Spinal cord (tissue), 10 donors: ENCODE data around the gene SYT17. TPM values are rescaled to one million over a fixed set of nuclear protein-coding genes. Genes with fewer than 3 reads are reported as not detected.
"Not testable (repeated sequence)": the region's sequence is repeated elsewhere in the genome, so short reads cannot be mapped to it uniquely, and the experiment has no call there.

Source experiments
- DNase-seq, 6 donors: peaks; one replicate each; pipeline versions ENCODE4 v3.0.0 to v3.0.0-alpha.2; 2013 to 2015; ENCODE audit warnings: low spot score in 6 of 6, low read depth in 4 of 6
- H3K27ac ChIP-seq: one replicate; pipeline ENCODE4 v1.5.1; 2013; ENCODE audit warnings: low read depth, low read length, control low read depth
- H3K27me3 ChIP-seq: one replicate; pipeline ENCODE4 v1.6.1; 2013; ENCODE audit warnings: low read length; ENCODE audit not compliant: control insufficient read depth, insufficient read depth
- H3K36me3 ChIP-seq: one replicate; pipeline ENCODE4 v1.6.1; 2013; ENCODE audit warnings: low read length; ENCODE audit not compliant: control insufficient read depth, insufficient read depth
- H3K4me1 ChIP-seq: one replicate; pipeline ENCODE4 v1.6.1; 2013; ENCODE audit warnings: low read length; ENCODE audit not compliant: control insufficient read depth, insufficient read depth
- H3K4me3 ChIP-seq: one replicate; pipeline ENCODE4 v1.5.1; 2013; ENCODE audit warnings: low read depth, low read length, control low read depth
- H3K9me3 ChIP-seq: one replicate; pipeline ENCODE4 v1.6.1; 2013; ENCODE audit warnings: low read length; ENCODE audit not compliant: control insufficient read depth, insufficient read depth
- WGBS: methylation state at CpG from one replicate; pipeline ENCODE4 v1.1.5; 2013; ENCODE audit warnings: missing lambda C conversion rate; ENCODE audit not compliant: insufficient coverage; 5-methylcytosine and 5-hydroxymethylcytosine counted together
- polyA plus RNA-seq, 2 donors: library from polyadenylated mRNA; unstranded; fragments of 120-200 nt; gene quantifications; one replicate each; pipeline ENCODE4 v1.2.1, GENCODE V29; 2013; ENCODE audit not compliant: insufficient read length in 2 of 2
- total RNA-seq, 2 donors: library from RNA; depleted of rRNA in 1 of 2; stranded (reverse); fragments of 120-200 nt in 1 of 2; fragments of >200 nt in 1 of 2; gene quantifications; one replicate each; pipeline versions ENCODE4 v1.2.3 to v1.2.4, GENCODE V29; 2013 to 2014
- donor health status: healthy.

SYT17 gene
- total and polyA plus RNA-seq, 4 donors: 11.3 to 46.1 (median 24.3) TPM

DNA sequence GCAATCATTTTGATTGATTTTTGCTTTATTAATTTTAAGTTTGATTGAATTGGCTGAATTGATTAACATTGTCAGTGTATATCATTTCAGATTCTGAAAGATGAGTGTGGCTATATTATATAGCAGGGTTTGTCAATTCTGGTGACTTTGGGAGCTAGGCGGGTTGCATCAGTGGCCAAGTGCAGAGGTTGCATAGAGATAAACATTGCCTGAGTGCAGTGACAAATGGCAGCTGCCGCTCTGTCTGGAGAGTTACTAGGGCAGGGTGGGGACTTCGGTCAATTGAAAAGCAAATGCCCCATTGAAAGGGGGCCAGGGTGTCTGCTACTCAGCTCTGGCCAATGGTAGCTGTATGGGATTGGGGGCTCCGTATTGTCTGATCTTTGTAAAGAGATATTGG lies 12.7 kb downstream of the SYT17 start:
- WGBS: 86% methylated on average over 3 of the region's 4 CpGs
- Histone ChIP-seq H3K27ac (no peak overlapping the region), H3K9me3 (no peaks in the 10 kb centered on the region), H3K4me3 (no peak overlapping the region), H3K4me1 (no peaks in the 10 kb centered on the region), H3K36me3 (peaks cover 26% of the 10 kb centered on the region), H3K27me3 (no peaks in the 10 kb centered on the region)
- no peak for DNase-seq

DNA sequence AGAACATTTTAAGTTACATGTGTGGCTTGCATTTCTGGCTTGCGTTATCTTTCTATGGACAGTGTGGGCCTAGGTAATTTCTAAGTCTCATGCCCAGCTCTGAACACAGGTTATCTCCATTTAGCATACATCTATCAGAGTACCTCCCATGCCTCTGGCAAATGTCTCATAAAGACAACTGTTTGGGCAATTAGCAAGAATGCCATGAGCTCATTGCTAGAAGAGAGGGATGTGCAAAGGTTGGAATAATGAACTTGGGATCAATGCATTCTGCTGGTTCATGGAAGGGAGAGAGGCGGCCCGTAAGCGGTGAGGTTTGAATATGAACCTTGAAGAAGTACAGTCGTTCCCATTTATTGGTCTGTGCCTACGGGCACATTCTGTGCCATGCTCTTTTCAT lies 14.4 kb downstream of the SYT17 start:
- Histone ChIP-seq H3K36me3 (peaks cover 26% of the 10 kb centered on the region), H3K4me1 (no peaks in the 10 kb centered on the region), H3K27ac (no peak overlapping the region), H3K9me3 (no peaks in the 10 kb centered on the region), H3K4me3 (no peak overlapping the region), H3K27me3 (no peaks in the 10 kb centered on the region)
- DNase-seq: no peak
- WGBS: 88% methylated on average over 6 of the region's 6 CpGs

DNA sequence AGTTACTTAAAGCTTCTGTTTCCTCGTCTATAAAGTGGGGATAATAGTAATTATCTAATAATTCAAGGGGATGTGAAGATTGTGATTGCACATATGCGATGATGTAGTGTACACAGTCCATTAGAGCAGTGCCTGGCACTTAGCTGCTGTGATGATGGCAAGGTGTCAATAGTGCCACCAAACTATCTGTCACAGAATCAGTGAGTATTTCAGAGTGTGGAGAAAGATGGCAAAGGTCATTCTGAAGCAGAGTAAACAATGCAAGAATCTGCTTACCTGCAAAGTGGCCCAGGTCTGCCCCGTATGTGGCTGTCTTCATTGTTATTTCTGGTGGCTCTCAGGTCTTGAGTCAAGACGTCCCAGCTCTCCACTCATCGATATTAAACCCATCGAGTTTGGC lies 15.1 kb downstream of the SYT17 start:
- WGBS: 98% methylated on average over 5 of the region's 6 CpGs
- DNase-seq: no peak
- no peaks in the 10 kb centered on the region for H3K4me1 ChIP-seq
- H3K4me3 ChIP-seq: no peak overlapping the region
- H3K27ac ChIP-seq: no peak overlapping the region
- no peaks in the 10 kb centered on the region for H3K27me3 ChIP-seq
- H3K36me3 ChIP-seq: peaks cover 26% of the 10 kb centered on the region
- H3K9me3 ChIP-seq: no peaks in the 10 kb centered on the region

DNA sequence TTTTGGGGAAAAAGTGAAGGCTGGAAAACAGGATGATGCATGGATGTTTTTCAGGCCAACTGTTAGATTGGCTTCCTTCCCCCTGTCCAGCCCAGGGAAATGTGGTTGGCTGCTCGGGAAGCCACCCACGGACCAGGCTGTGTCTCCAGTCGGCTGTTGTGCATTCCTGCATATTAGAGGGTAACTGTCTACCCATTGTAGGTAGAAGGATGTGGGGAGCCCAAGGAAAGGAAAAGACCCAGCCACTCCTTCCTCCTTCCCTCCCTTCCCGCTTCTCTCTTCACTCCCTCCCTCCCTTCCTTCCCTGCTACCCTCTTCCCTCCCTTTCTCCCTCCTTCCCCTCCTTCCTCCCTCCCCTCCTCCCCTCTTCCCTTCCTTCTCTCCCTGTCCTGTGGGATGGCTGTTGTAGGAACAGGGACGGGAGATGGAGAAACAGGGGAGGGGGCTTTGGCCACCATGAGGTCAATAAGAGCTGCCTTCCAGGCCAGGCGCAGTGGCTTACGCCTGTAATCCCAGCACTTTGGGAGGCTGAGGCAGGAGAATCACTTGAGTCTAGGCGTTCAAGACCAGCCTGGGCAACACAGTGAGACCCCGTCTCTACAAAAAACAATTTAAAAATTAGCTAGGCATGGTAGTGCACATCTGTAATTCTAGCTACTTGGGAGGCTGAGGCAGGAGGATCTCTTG lies 16.9 kb downstream of the SYT17 start:
- H3K36me3 ChIP-seq: peaks cover 29% of the 10 kb centered on the region
- H3K9me3 ChIP-seq: no peaks in the 10 kb centered on the region
- DNase-seq: peak in 1 of 6 donors; percentile 2
- no peak overlapping the region for H3K27ac ChIP-seq
- 100% methylated on average over 2 of the region's 9 CpGs for WGBS
- no peaks in the 10 kb centered on the region for H3K4me1 ChIP-seq
- H3K4me3 ChIP-seq: no peak overlapping the region
- no peaks in the 10 kb centered on the region for H3K27me3 ChIP-seq

DNA sequence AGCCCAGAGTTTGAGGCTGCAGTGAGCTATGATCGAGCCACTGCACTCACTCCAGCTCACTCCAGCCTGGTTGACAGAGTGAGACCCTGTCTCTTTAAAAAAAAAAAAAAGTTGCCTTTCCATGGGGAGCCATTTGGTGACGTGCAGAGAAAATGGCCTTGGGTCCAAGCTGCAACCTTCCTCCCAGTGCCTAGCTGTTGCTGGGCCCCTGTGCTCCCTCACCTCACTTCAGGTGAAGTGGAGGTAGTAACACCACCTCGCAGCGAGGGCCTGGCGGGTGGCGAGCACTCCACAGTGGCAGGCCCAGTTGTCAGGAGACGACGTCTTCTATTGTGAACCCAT lies 17.4 kb downstream of the SYT17 start:
- Histone ChIP-seq H3K36me3 (peaks cover 24% of the 10 kb centered on the region), H3K4me1 (no peaks in the 10 kb centered on the region), H3K4me3 (no peak overlapping the region), H3K27ac (no peak overlapping the region), H3K9me3 (no peaks in the 10 kb centered on the region), H3K27me3 (no peaks in the 10 kb centered on the region)
- 86% methylated on average over 8 of the region's 8 CpGs for WGBS
- DNase-seq: no peak

DNA sequence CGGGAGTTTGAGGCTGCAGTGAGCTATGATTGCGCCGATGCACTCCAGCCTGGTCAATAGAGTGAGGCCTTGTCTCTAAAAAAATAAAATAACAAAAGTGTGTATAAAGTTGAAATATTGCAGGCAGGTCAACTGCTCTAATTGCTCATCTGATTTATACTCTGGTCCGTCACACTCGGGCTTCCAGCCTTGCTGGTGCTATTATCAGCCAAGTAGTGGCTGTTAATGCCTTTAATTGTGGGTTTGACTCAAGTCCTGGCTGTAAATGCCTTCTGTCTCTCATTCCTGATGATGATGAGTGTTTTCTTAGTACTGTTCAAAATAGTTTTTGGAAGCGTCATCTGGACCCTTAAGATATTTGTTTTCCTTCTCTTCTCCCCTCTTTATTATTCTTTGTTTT lies 18.4 kb downstream of the SYT17 start:
- Histone ChIP-seq H3K27ac (no peak overlapping the region), H3K36me3 (peaks cover 24% of the 10 kb centered on the region), H3K4me1 (no peaks in the 10 kb centered on the region), H3K4me3 (no peak overlapping the region), H3K9me3 (no peaks in the 10 kb centered on the region), H3K27me3 (no peaks in the 10 kb centered on the region)
- WGBS: 86% methylated on average over 5 of the region's 6 CpGs
- no peak for DNase-seq

DNA sequence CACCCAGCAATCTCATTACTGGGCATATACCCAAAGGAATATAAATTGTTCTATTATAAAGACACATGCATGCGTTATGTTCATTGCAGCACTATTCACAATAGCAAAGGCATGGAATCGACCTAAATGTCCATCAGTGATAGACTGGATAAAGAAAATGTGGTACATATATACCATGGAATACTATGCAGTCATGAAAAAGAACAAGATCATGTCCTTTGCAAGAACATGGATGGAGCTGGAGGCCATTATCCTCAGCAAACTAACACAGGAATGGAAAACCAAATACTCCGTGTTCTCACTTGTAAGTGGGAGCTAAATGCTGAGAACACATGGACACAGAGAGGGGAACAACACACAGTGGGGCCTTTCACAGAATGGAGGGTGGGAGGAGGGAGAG lies 19.9 kb downstream of the SYT17 start:
- 100% methylated on average over 1 of the region's 3 CpGs for WGBS
- not testable (repeated sequence) for DNase-seq, H3K4me3 ChIP-seq, H3K27ac ChIP-seq, H3K4me1 ChIP-seq, H3K27me3 ChIP-seq, H3K9me3 ChIP-seq
- H3K36me3 ChIP-seq: peaks cover 30% of the 10 kb centered on the region

DNA sequence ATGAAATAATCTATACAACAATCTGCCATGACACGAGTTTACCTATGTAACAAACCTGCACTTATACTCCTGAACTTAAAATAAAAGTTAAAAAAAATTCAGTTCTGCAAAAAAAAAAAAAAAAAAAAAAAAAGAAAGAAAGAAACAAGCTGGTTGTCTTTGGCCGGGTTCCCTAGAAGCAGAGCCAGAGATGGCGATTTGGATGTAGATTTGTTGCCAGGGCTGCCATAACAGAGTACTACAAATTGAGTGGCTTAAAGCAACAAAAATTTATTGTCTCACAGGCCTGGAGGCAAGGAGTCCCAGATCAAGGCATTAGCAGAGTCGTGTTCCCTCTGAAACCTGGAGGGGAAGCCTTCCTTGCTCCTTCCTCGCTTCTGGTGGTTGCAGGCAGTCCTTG lies 20.4 kb downstream of the SYT17 start:
- peak in 1 of 6 donors; percentile 39 for DNase-seq
- Histone ChIP-seq H3K4me1 (no peaks in the 10 kb centered on the region), H3K27me3 (no peaks in the 10 kb centered on the region), H3K36me3 (peaks cover 27% of the 10 kb centered on the region), H3K27ac (no peak overlapping the region), H3K9me3 (no peaks in the 10 kb centered on the region), H3K4me3 (no peak overlapping the region)
- WGBS: 66% methylated on average over 4 of the region's 5 CpGs

DNA sequence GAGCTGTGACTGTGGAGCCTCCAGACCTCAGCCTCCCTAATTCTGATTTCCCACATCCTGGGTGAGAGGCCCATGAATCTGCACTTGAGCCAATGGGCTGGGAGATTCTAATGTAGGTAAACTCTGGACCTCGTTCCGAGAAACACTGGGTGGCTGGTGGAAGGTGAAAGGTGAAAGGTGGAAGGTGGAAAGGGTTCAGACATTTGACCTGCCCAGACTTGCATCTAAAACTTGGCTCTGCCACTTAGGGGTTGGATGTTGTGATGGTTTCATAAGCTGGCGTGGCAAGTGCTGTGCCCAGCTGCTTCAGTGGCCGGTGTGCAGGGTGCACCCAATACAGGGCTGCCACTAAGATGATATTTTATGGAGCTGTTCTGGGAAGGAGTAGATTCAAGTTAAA lies 24.8 kb downstream of the SYT17 start:
- DNase-seq: no peak
- Histone ChIP-seq H3K4me1 (peaks cover 5% of the 10 kb centered on the region), H3K27me3 (no peaks in the 10 kb centered on the region), H3K4me3 (no peak overlapping the region), H3K9me3 (no peaks in the 10 kb centered on the region), H3K36me3 (peaks cover 13% of the 10 kb centered on the region), H3K27ac (no peak overlapping the region)
- WGBS: 89% methylated on average over 4 of the region's 4 CpGs

DNA sequence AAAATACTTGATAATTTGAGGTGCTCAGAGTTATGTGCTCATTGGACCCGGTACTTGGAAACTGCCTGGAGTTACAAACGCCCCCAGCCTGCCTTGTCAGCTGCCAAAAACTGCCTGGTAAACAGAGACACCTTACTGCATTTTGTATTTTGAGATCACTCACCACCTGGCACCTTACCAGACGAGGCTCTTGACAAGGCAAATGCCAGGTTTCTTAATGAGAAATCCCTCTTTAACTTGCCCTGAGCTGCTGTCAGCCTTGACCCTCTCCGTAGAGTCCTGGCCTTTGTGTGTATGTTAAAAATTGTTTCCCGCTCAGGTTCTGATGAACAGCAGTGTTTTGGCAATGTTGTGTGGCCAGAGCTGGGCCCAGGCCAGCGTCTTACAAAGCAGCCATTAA lies 28.8 kb downstream of the SYT17 start:
- H3K27ac ChIP-seq: no peak overlapping the region
- DNase-seq: peak in 5 of 6 donors; percentile 8 to 72 (median 38)

More for the DNA sequence above, 28.8 kb downstream of the SYT17 start:
- WGBS: 61% methylated on average over 3 of the region's 6 CpGs
- Histone ChIP-seq H3K4me1 (peaks cover 5% of the 10 kb centered on the region), H3K27me3 (no peaks in the 10 kb centered on the region), H3K4me3 (no peak overlapping the region), H3K36me3 (peaks cover 9% of the 10 kb centered on the region), H3K9me3 (no peaks in the 10 kb centered on the region)
